NCI-H128 (cell line): Measurements from ENCODE around the gene MYH9.

Experiments
- DNase-seq: peaks from one replicate; lab custom pipeline; 2025; ENCODE audit not compliant: unreplicated experiment; lab: John Stamatoyannopoulos, UW

Gene MYH9

GRCh38 chr22:36386900-36387708, 663 bp downstream of the MYH9 start:
- DNase-seq, result no peak

- no peak for DNase-seq
Observed at GRCh38 chr22:36386351-36386899, 1.3 kb downstream of the MYH9 start.

DNA sequence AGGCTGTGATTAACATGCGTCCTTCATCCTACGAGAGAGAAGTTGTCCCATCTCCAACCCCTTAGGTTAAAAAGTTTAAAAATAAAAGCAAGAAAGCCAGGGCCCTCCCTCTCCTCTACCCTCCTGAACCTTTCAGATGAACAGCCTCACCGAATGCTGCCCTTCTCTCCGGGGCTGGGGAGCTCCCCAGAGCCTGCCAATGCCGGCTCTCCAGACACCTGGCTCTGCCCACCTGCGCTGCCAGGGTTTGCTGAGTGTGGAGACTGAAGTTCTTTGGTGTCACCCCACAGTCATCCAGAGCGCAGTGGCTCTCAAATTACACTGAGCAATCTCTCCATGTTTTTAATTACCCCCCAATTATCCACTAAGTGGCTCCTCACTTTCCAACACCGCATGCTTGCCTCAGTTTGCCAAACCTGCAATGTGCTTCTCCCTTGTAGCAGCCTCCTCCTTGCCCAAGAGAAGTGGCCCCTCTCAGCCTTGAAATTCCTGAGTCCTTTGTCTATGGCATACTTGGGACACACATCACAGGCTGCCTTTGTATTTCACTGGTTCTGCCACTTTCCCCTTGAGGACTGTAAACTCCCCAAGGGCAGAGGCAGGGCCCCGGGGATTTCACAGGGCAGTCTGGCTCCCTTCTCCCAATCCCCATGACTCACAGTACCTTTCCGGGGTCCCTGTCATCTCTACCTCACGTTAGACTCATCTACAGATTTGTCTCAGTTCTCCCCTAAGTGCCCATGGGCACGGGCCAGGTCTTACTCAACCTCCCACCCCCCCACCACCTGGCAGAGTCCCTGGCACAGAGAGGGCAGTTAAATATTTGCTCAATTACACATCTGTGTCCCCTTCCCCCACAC, 2.0 kb downstream of the MYH9 start:
- peak; percentile 69 for DNase-seq

DNA sequence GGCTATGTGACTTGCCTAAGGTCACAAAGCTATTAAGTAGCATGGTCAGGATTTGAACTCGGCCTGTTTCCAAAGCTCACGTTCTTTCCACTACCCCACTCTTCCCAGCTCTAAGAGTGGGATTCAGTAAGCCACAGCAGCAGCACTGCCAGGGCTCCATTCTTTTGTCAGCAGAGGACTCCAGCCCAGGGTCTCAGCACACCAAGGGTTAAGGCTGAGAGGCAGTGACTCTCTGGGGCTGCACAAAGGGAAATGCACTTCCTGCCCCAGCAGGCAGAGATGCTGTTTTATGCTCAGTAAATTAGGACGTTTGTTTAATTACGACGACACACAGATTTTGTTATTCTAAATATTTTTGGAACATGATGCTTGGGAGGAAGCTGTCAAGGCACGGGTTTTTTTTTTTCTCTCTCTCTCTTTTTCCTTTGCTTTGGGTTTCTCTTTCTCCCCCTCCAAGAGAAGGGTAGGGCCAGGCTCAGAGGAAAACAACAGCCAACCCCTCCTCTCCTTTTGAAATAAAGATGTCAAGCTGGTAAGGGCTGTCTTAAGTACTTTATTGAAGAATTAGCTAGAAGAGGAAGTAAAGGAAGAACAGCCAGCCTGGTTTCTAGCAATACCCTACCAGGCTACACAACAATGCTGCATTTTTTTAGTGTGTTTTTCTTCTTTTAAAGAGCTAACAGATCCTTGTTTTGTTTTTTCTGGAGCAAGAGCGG, 2.8 kb downstream of the MYH9 start:
- DNase-seq, result no peak

DNA sequence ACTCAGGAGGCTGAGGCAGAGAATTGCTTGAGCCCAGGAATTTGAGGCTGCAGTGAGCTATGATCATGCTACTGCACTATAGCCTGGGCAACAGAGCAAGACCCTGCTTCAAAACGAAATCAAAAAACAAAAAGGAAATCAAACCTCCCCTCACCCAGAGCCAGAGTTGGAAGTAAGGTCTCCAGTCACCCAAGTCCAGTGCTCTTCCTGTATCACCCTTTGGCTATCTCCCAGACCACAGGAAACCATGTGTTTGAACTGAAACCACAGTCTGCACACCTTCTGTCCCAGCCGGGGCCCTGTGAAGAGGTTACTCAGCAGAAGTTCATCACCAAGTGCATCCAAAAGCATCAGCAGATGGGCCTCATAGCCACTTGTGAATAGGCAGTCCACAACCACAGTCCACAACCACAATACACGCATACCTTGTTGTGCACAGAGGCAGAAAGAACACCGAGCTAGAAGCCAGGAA, 4.6 kb downstream of the MYH9 start:
- DNase-seq, result no peak

DNA sequence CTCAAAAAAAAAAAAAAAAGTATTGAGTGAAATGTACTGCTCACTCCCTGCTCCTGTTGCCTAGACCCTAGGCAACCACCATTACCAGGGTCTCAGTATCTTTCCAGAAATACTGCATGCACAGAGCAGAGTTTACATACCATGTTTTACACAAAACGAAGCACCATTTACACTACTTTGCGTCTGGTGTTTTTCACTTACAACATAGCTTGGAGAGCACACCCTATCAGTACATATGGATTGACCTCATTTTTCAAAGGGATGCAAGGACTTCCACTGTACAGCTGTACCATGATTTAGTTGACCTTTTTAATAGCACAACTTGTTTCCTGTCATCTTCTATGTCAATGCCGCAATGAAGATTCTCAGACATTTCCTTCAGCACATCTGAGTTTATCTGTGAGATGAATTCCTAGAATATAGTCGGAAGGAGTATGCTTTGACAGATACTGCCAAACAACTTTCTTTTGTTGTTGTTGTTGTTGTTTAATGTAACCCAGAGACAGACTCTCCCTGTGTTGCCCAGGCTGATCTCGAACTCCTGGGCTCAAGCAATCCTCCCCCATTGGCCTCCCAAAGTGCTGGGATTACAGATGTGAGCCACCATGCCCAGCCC, 6.1 kb downstream of the MYH9 start:
- DNase-seq, result no peak

DNA sequence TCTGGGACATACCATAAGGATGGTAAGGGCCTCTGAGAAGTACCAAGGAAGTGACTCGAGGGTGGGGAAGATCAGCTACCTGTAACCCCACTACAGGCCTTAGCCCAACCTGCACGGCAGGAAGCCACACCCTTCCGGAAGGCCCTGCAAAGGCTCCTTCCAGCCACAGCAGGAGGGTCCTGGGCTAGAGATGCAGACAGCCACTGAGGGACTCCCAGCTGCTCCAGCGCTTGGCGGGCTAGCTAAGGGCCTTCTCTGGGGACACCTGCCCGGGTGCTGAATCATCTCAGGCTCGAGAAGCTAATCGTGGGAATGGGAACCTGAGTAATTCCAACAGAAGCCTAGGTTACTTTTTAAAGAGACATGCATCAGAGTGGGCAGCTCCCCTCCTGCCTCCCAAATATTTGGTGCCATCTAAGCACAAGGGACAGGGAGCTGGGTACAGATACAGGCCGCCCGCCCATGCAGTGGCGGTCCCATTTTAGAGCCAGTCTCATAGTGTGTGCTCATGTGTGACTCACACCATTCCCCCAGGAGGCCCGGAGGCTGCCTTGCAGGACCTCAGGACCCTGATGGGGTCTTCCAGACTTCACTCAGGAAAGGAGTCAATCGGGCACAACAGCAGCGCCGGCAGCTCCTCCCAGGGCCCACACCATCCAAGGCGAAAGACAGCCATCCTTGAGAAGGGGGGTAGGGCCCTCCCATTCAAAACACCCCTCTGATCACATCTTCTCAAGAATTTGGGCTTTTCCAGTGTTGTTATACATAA, 8.0 kb downstream of the MYH9 start:
- no peak for DNase-seq

- DNase-seq, result no peak
Observed at GRCh38 chr22:36378869-36379217, 8.9 kb downstream of the MYH9 start.

- no peak for DNase-seq
Observed at GRCh38 chr22:36378080-36378868, 9.5 kb downstream of the MYH9 start.

GRCh38 chr22:36377022-36377631, 10.6 kb downstream of the MYH9 start:
- DNase-seq, result no peak

DNA sequence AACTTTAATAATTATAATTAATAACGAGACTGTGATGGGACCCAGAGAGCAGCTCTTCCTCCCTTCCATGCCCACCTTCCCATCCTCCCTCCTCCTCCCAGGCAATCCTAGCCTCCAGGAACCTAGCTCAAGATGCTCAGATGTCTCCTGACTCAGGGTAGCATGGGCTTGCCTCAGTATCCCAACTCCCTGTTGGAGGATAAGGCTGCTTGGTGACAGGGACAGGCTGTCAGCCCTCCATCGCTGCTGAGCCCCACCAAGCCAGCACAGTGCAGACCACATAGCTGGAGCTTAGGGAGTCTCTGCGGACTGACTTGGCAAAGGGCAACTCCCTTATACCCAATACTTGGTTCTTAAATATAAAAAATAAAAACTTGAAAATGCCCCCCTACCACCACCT, 11.5 kb downstream of the MYH9 start:
- DNase-seq, result no peak

DNA sequence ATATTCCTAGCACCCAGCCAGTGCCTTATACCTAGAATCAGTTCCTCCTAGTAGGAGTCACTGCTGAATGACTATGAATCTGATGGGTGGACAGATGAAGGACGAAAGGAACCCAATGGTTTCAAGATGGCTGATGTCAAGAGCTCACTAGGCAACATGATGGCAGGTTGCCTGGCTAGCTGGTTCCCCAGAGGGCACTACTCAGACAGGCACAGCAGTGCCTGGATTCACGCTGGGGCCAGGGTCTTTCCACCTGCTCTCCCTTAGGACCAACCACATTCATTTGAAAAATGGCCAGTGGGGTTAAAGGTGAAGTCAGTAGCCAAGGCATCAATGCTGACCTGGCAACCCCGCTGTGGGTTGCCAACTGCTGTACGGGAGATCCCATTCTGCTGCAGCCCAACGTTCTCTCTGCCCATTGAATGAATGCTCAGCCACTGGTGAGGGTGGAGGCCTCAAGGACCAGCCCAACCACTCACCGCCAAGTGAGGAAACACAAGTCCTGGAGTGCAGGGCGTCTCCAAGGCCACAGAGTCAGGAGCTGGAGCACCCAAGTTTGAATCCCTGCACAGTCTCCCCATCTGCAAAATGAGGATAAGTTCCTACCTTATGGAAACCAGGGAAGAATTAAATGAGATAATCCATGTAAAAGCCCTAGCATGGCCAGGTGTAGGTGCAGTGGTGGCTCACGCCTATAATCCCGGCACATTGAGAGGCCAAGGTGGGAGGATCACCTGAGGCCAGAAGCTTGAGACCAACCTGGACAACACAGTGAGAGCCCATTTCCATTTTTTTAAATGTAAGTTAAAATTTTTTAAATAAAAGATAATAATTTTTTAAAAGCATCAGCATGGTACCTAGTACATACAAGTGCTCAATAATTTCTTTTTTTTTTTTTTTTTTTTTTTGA, 12.4 kb downstream of the MYH9 start:
- DNase-seq, result no peak

- no peak for DNase-seq
Observed at GRCh38 chr22:36374603-36375024, 13.2 kb downstream of the MYH9 start.

DNA sequence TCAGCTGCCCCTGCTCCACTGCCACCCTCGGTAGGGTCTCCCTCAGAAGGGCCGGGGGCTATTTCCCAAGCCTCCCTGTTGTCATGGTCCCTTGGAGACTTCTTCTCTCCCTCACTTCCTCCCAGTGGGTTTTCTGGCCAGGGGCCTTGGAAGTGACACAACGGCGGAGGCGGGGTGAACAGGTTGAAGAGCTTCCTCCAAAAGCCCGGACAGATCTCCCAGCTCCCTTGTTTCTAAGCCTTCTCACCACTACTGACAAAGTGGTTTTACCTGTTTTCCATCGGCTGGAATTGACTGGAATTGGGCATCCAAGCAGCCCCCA, 14.5 kb downstream of the MYH9 start:
- no peak for DNase-seq

- DNase-seq, result no peak
Observed at GRCh38 chr22:36371920-36372319, 15.8 kb downstream of the MYH9 start.

DNA sequence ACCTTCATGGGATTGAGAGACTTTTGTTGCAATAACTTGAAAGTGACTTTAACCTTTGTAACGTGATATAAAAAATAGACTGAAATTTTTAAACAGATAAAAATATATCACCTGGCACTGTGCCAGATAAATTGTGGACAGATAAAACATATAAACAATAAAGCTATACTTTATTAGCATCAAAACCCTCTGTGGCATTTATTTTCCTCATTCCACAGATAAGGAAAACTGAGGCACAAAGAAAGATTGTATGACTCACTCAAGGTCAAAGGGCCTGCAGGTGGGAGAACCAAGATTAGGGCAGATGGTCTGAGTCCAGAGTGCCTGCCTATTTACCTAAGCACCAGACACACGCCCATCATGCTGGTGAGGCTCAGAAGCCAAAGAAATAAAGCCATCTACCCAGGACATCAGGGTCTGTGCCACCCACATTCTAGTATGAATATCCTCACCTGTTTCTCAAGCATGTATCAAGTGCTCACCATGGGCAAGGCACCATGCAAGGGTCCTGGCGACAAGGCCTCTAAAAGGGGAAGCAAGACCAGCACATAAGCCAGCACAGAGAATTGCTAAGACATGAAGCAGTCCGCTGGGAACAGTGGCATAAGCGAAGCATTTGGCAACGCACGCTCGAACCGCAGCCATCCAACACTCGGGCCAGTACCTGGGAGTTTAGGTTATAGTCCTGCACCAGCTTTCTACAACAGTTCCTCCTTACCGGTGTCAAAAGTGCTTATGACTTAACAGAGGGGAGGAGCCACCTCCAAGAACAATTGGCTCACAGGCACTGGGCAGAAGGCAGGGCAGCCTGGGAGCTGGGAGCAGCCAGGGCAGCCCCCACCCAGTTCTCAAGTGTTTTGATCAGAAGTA, 17.6 kb downstream of the MYH9 start:
- peak; percentile 18 for DNase-seq
